Measurements from ENCODE around the gene BRAF.
"Not testable (repeated sequence)": the region's sequence is repeated elsewhere in the genome, so short reads cannot be mapped to it uniquely, and the experiment has no call there.

Gene BRAF

DNA sequence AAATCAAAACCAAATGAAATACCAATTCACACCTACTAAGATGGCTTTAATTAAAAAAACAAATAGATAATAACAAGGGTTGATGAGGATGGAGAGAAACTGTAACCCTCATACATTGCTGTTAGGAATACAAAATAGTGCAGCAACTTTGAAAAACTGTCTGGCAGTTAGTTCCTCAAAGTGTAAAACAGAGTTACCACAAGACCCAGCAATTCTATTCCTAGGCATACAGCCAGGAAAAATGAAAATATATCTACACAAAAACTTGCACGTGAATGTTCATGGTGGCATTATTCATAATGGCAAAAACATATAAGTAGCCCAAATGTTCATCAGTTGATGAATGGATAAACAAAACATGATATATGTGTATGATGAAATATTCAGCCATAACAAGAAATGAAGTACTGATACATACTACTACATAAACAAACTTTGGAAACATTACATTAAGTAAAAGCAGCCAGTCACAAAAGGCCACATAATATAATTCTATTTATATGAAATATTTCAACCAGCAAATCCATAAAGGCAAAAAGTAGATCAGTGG lies 83.5 kb downstream of the BRAF start:
- no peak overlapping the region for H3K4me3 ChIP-seq (ENCODE audit: low read depth, low read length)
- TF ChIP-seq MYC (IDR thresholded peaks at IDR 0.05; ENCODE audit: low read depth, low read length) (no peak), POLR2A (IDR thresholded peaks at IDR 0.05; ENCODE audit: extremely low read depth, insufficient read length) (no peak)
- TF ChIP-seq, protein P1, sequence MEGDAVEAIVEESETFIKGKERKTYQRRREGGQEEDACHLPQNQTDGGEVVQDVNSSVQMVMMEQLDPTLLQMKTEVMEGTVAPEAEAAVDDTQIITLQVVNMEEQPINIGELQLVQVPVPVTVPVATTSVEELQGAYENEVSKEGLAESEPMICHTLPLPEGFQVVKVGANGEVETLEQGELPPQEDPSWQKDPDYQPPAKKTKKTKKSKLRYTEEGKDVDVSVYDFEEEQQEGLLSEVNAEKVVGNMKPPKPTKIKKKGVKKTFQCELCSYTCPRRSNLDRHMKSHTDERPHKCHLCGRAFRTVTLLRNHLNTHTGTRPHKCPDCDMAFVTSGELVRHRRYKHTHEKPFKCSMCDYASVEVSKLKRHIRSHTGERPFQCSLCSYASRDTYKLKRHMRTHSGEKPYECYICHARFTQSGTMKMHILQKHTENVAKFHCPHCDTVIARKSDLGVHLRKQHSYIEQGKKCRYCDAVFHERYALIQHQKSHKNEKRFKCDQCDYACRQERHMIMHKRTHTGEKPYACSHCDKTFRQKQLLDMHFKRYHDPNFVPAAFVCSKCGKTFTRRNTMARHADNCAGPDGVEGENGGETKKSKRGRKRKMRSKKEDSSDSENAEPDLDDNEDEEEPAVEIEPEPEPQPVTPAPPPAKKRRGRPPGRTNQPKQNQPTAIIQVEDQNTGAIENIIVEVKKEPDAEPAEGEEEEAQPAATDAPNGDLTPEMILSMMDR (IDR thresholded peaks at IDR 0.05; ENCODE audit: low read depth, low read length): no peak
- TF ChIP-seq, protein P2, sequence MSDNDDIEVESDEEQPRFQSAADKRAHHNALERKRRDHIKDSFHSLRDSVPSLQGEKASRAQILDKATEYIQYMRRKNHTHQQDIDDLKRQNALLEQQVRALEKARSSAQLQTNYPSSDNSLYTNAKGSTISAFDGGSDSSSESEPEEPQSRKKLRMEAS (IDR thresholded peaks at IDR 0.05; ENCODE audit: low read depth, low read length): no peak
- DNase-seq (ENCODE audit: low read depth): no peak

DNA sequence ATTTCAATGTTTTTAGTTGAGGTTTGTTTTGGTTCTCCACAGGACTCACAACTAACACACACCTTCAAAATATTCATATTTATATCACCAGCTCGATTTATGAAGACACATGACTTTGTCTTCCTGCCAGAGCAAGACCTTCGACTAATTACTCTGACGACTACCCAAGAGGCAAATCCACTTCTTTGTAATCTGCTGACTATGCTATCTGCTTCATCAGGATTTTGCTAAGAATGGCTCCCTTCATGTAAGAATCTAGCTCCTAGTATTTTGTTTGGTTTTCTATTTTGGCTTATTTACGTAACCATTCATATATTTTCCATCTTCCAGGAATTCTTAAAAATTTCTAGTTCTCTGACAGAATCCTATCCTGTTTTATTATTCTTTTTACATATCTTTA lies 93.0 kb downstream of the BRAF start:
- no peak for DNase-seq (ENCODE audit: low read depth)
- H3K4me3 ChIP-seq (ENCODE audit: low read depth, low read length): no peak overlapping the region
- TF ChIP-seq, protein P1 (IDR thresholded peaks at IDR 0.05; ENCODE audit: low read depth, low read length): no peak
- no peak for TF ChIP-seq MYC (IDR thresholded peaks at IDR 0.05; ENCODE audit: low read depth, low read length)
- TF ChIP-seq POLR2A (IDR thresholded peaks at IDR 0.05; ENCODE audit: extremely low read depth, insufficient read length): no peak
- TF ChIP-seq, protein P2 (IDR thresholded peaks at IDR 0.05; ENCODE audit: low read depth, low read length): no peak

DNA sequence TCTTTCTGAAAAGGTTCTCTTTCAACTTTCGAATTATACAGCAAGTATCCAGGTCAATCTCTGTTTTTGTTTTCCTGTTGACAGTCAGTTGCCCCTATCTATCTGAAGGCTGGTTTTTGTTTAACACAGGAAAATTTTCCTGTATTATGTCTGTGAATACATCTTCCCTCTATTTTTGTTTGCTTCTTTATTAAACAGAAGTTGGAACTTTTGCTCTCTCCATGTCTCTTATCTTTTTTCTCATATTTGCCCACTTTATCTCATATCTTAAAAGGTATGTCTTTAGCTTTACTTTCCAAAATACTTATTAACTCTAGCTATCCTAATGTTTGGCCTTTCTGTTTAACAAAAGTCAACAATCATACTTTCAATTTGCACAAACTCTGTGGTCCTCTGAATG lies 95.0 kb downstream of the BRAF start:
- TF ChIP-seq, protein P2 (IDR thresholded peaks at IDR 0.05; ENCODE audit: low read depth, low read length): no peak
- TF ChIP-seq POLR2A (IDR thresholded peaks at IDR 0.05; ENCODE audit: extremely low read depth, insufficient read length) (no peak), MYC (IDR thresholded peaks at IDR 0.05; ENCODE audit: low read depth, low read length) (no peak)
- TF ChIP-seq, protein P1 (IDR thresholded peaks at IDR 0.05; ENCODE audit: low read depth, low read length): no peak
- no peak overlapping the region for H3K4me3 ChIP-seq (ENCODE audit: low read depth, low read length)
- no peak for DNase-seq (ENCODE audit: low read depth)

DNA sequence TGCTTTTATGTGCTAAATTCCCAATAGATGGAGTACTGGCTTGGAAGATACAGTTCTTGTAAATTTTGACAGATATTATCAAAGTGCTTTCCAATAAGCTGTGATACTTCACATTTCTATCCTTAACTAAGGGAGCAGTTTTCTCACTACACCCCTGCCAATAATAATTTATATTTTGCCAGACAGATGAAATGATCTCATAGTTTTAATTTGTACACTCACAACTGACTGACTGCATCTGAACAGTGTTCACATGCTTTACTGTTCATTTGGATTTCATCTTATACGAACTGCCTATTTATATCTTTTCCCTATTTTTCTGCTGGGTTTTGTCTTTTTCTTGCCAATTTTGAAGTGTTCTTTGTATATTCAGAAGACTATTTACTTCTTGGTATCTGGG lies 96.0 kb downstream of the BRAF start:
- no peak for DNase-seq (ENCODE audit: low read depth)
- TF ChIP-seq, protein P2 (IDR thresholded peaks at IDR 0.05; ENCODE audit: low read depth, low read length): no peak
- TF ChIP-seq MYC (IDR thresholded peaks at IDR 0.05; ENCODE audit: low read depth, low read length) (no peak), POLR2A (IDR thresholded peaks at IDR 0.05; ENCODE audit: extremely low read depth, insufficient read length) (no peak)
- TF ChIP-seq, protein P1 (IDR thresholded peaks at IDR 0.05; ENCODE audit: low read depth, low read length): no peak
- no peak overlapping the region for H3K4me3 ChIP-seq (ENCODE audit: low read depth, low read length)

DNA sequence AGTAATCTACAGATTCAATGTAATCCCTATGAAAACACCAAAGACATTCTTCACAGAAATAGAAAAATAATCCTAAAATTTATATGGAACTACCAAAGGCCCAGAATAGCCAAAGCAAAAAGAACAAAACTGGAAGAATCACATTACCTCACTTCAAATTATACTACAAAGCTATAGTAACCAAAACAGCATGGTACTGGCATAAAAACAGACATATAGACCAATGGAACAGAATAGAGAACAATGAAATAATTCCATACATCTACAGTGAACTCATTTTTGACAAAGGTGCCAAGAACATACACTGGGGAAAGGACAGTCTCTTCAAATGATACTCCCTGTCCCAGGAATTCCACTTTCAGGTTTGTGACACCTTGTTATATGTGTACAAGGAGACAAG lies 107.3 kb downstream of the BRAF start:
- not testable (repeated sequence) for DNase-seq (ENCODE audit: low read depth)

DNA sequence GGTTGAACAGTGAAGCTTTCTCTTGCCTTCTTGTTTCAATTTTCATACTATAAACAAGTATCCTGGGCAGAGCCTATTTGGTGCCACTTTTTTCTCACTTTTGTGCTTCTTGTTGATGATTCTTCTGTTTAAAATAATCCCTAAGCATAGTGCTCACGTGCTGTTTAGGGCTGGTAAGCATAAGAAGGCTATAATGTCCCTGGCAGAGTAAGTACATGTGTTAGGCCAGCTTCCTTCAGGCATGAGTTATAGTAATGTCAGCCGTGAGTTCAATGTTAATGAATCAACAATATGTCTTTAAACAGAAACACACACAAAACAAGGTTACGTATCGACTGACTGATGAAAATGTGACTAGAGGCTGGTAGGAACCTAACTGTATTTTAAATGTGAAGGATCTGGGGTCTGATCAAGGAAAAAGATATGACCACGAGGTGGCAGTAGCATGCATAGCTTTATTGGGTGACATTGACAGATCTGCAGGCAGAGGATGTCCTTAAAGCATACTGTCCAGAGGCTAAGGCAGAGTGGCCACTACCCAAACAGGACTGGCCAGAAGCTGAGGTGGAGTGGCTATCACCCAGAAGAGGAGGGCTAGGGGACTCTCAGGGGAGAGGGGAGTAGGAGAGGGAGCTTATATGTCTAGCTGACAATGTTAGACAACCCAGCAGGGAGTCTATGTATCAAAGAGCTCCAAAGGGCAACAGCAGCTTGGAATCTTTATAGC lies 113.7 kb downstream of the BRAF start:
- DNase-seq (ENCODE audit: low read depth): peak; percentile 79
- no peak for TF ChIP-seq MYC (IDR thresholded peaks at IDR 0.05; ENCODE audit: low read depth, low read length)
- TF ChIP-seq, protein P2 (IDR thresholded peaks at IDR 0.05; ENCODE audit: low read depth, low read length): peak; percentile 83
- TF ChIP-seq POLR2A (IDR thresholded peaks at IDR 0.05; ENCODE audit: extremely low read depth, insufficient read length): no peak
- TF ChIP-seq, protein P1 (IDR thresholded peaks at IDR 0.05; ENCODE audit: low read depth, low read length): peak; percentile 78
- no peak overlapping the region for H3K4me3 ChIP-seq (ENCODE audit: low read depth, low read length)

More for the DNA sequence above, 107.3 kb downstream of the BRAF start:
- not testable (repeated sequence) for H3K4me3 ChIP-seq (ENCODE audit: low read depth, low read length)
